ENCODE results near the gene ANO8. TPM values are rescaled to one million over a fixed set of nuclear protein-coding genes. Genes with fewer than 3 reads are reported as not detected.

Gene ANO8
- total and polyA plus RNA-seq, 2 experiments from 2014 or later, result 4.5 to 24.9 TPM

- H4K20me1 ChIP-seq (replicated peaks; ENCODE audit: insufficient read depth), result peaks cover 4% of the 10 kb centered on the region; the same call in 1 of the 2 replicates
- DNase-seq (ENCODE audit: low spot score) (no peak), ATAC-seq (no peak)
- H3K27me3 ChIP-seq (ENCODE audit: insufficient read depth), result peaks cover 6% of the 10 kb centered on the region; the same call in 1 of the 2 replicates
- H3K4me2 ChIP-seq, result no peak overlapping the region
- no peak for TF ChIP-seq EZH2phosphoT487 (IDR thresholded peaks at IDR 0.05; ENCODE audit: unreplicated experiment)
- TF ChIP-seq, protein P1, sequence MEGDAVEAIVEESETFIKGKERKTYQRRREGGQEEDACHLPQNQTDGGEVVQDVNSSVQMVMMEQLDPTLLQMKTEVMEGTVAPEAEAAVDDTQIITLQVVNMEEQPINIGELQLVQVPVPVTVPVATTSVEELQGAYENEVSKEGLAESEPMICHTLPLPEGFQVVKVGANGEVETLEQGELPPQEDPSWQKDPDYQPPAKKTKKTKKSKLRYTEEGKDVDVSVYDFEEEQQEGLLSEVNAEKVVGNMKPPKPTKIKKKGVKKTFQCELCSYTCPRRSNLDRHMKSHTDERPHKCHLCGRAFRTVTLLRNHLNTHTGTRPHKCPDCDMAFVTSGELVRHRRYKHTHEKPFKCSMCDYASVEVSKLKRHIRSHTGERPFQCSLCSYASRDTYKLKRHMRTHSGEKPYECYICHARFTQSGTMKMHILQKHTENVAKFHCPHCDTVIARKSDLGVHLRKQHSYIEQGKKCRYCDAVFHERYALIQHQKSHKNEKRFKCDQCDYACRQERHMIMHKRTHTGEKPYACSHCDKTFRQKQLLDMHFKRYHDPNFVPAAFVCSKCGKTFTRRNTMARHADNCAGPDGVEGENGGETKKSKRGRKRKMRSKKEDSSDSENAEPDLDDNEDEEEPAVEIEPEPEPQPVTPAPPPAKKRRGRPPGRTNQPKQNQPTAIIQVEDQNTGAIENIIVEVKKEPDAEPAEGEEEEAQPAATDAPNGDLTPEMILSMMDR (conservative IDR thresholded peaks at IDR 0.05; ENCODE audit: low read depth in 2 of 2), result no peak
- TF ChIP-seq ETS1 (IDR thresholded peaks at IDR 0.05), result no peak
- no peak for TF ChIP-seq NANOG (IDR thresholded peaks at IDR 0.05; ENCODE audit: borderline replicate concordance)
- no peak for TF ChIP-seq ZNF114 (CRISPR knock-in tag; IDR thresholded peaks at IDR 0.05)
- TF ChIP-seq JUNB (IDR thresholded peaks at IDR 0.05; ENCODE audit: unreplicated experiment), result no peak
- no peak for TF ChIP-seq EZH2 (IDR thresholded peaks at IDR 0.05; ENCODE audit: low read depth, unreplicated experiment)
- no peak for TF ChIP-seq CREB1 (CRISPR knock-in tag; IDR thresholded peaks at IDR 0.05; ENCODE audit: low read depth)
- no peak for TF ChIP-seq ZNF331 (CRISPR knock-in tag; IDR thresholded peaks at IDR 0.05; ENCODE audit: low read depth)
- TF ChIP-seq, protein P2, sequence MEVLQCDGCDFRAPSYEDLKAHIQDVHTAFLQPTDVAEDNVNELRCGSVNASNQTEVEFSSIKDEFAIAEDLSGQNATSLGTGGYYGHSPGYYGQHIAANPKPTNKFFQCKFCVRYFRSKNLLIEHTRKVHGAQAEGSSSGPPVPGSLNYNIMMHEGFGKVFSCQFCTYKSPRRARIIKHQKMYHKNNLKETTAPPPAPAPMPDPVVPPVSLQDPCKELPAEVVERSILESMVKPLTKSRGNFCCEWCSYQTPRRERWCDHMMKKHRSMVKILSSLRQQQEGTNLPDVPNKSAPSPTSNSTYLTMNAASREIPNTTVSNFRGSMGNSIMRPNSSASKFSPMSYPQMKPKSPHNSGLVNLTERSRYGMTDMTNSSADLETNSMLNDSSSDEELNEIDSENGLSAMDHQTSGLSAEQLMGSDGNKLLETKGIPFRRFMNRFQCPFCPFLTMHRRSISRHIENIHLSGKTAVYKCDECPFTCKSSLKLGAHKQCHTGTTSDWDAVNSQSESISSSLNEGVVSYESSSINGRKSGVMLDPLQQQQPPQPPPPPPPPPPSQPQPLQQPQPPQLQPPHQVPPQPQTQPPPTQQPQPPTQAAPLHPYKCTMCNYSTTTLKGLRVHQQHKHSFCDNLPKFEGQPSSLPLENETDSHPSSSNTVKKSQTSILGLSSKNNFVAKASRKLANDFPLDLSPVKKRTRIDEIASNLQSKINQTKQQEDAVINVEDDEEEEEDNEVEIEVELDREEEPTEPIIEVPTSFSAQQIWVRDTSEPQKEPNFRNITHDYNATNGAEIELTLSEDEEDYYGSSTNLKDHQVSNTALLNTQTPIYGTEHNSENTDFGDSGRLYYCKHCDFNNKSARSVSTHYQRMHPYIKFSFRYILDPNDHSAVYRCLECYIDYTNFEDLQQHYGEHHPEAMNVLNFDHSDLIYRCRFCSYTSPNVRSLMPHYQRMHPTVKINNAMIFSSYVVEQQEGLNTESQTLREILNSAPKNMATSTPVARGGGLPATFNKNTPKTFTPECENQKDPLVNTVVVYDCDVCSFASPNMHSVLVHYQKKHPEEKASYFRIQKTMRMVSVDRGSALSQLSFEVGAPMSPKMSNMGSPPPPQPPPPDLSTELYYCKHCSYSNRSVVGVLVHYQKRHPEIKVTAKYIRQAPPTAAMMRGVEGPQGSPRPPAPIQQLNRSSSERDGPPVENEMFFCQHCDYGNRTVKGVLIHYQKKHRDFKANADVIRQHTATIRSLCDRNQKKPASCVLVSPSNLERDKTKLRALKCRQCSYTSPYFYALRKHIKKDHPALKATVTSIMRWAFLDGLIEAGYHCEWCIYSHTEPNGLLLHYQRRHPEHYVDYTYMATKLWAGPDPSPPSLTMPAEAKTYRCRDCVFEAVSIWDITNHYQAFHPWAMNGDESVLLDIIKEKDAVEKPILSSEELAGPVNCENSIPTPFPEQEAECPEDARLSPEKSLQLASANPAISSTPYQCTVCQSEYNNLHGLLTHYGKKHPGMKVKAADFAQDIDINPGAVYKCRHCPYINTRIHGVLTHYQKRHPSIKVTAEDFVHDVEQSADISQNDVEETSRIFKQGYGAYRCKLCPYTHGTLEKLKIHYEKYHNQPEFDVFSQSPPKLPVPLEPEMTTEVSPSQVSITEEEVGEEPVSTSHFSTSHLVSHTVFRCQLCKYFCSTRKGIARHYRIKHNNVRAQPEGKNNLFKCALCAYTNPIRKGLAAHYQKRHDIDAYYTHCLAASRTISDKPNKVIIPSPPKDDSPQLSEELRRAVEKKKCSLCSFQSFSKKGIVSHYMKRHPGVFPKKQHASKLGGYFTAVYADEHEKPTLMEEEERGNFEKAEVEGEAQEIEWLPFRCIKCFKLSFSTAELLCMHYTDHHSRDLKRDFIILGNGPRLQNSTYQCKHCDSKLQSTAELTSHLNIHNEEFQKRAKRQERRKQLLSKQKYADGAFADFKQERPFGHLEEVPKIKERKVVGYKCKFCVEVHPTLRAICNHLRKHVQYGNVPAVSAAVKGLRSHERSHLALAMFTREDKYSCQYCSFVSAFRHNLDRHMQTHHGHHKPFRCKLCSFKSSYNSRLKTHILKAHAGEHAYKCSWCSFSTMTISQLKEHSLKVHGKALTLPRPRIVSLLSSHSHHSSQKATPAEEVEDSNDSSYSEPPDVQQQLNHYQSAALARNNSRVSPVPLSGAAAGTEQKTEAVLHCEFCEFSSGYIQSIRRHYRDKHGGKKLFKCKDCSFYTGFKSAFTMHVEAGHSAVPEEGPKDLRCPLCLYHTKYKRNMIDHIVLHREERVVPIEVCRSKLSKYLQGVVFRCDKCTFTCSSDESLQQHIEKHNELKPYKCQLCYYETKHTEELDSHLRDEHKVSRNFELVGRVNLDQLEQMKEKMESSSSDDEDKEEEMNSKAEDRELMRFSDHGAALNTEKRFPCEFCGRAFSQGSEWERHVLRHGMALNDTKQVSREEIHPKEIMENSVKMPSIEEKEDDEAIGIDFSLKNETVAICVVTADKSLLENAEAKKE (CRISPR knock-in tag; IDR thresholded peaks at IDR 0.05), result no peak
- TF ChIP-seq STAT1 (IDR thresholded peaks at IDR 0.05; ENCODE audit: unreplicated experiment), result no peak
- TF ChIP-seq POLR2AphosphoS5 (IDR thresholded peaks at IDR 0.05; ENCODE audit: low read depth), result no peak
- no peak for TF ChIP-seq REST (IDR thresholded peaks at IDR 0.05; ENCODE audit: unreplicated experiment)
- H3K4me3 ChIP-seq, result no peak overlapping the region
- H3K4me1 ChIP-seq (ENCODE audit: insufficient read depth), result no peaks in the 10 kb centered on the region
- H3F3A ChIP-seq (replicated peaks; ENCODE audit: low read depth), result peaks cover 20% of the 10 kb centered on the region
- no peaks in the 10 kb centered on the region for H3K9me3 Mint-ChIP-seq
- no peak overlapping the region for H2AFZ ChIP-seq
- H3K4me1 Mint-ChIP-seq, result peaks cover 2% of the 10 kb centered on the region
- no peak overlapping the region for H3K27ac Mint-ChIP-seq
- no peak overlapping the region for H3K4me3 Mint-ChIP-seq
- H3K9me2 ChIP-seq (ENCODE audit: insufficient read depth), result no peaks in the 10 kb centered on the region
- H3K36me3 Mint-ChIP-seq (ENCODE audit: low read depth), result peaks cover 25% of the 10 kb centered on the region
- H3K79me2 ChIP-seq (replicated peaks; ENCODE audit: insufficient read depth), result no peaks in the 10 kb centered on the region
- peaks cover 9% of the 10 kb centered on the region for H3K27me3 Mint-ChIP-seq (ENCODE audit: insufficient read depth, low read depth, poor library complexity)
- H3K27ac ChIP-seq (ENCODE audit: low read depth), result no peak overlapping the region
- no peaks in the 10 kb centered on the region for H3K36me3 ChIP-seq (ENCODE audit: insufficient read depth)
Measured at GRCh38 chr19:17286263-17286662, 48.4 kb downstream of the ANO8 start.
